Left renal cortex interstitium (tissue), 4 donors: ENCODE measurements around the gene SLC35B4. TPM values are rescaled to one million over a fixed set of nuclear protein-coding genes. Genes with fewer than 3 reads are reported as not detected.
A peak's percentile ranks its signal among the peaks of the same experiment; 100 is the strongest.

Experiments used
- DNase-seq, 4 donors: peaks; one replicate each; pipeline ENCODE4 v3.0.0-alpha.2; 2013; ENCODE audit warnings: low read depth in 4 of 4, low spot score in 2 of 4, missing footprints in 1 of 4
- polyA plus RNA-seq, 4 donors: library from polyadenylated mRNA; unstranded; fragments of 120-200 nt; gene quantifications; one replicate each; pipeline ENCODE4 v1.2.1, GENCODE V29; 2013; ENCODE audit not compliant: insufficient read length in 4 of 4

The SLC35B4 gene
- 10 to 100 TPM; 20.8 to 32.8 (median 25.3) TPM for polyA plus RNA-seq

GRCh38 chr7:134316539-134317344 is at the start of gene SLC35B4:
Gene SLC35B4 (minus strand): TSS chr7:134316930. CDS start chr7:134316751, 179 bp downstream.
- DNase-seq, result peak; percentile 82 to 96 (median 90)

- no peak for DNase-seq
Measured at GRCh38 chr7:134366481-134366880, 49.8 kb upstream of the SLC35B4 start.

GRCh38 chr7:134365341-134366054 is 48.8 kb upstream of the SLC35B4 start:
- DNase-seq, result no peak

- no peak for DNase-seq
Measured at GRCh38 chr7:134364619-134365037, 47.9 kb upstream of the SLC35B4 start.

GRCh38 chr7:134362587-134363483 is 46.1 kb upstream of the SLC35B4 start:
- DNase-seq, result no peak

GRCh38 chr7:134359787-134360432 is 43.2 kb upstream of the SLC35B4 start:
- DNase-seq, result no peak

GRCh38 chr7:134357486-134357885 is 40.8 kb upstream of the SLC35B4 start:
- DNase-seq, result no peak

- DNase-seq, result no peak
Measured at GRCh38 chr7:134356421-134356936, 39.7 kb upstream of the SLC35B4 start.

- no peak for DNase-seq
Measured at GRCh38 chr7:134355927-134356326, 39.2 kb upstream of the SLC35B4 start.

GRCh38 chr7:134355004-134355525 is 38.3 kb upstream of the SLC35B4 start:
- DNase-seq, result no peak

- no peak for DNase-seq
Measured at GRCh38 chr7:134353411-134353810, 36.7 kb upstream of the SLC35B4 start.

- no peak for DNase-seq
Measured at GRCh38 chr7:134351424-134351823, 34.7 kb upstream of the SLC35B4 start.

GRCh38 chr7:134350709-134351108 is 34.0 kb upstream of the SLC35B4 start:
- no peak for DNase-seq

GRCh38 chr7:134347567-134347966 is 30.8 kb upstream of the SLC35B4 start:
- no peak for DNase-seq

GRCh38 chr7:134343796-134344195 is 27.1 kb upstream of the SLC35B4 start:
- no peak for DNase-seq

- DNase-seq, result no peak
Measured at GRCh38 chr7:134343136-134343535, 26.4 kb upstream of the SLC35B4 start.

GRCh38 chr7:134339475-134339874 is 22.7 kb upstream of the SLC35B4 start:
- DNase-seq, result no peak

- no peak for DNase-seq
Measured at GRCh38 chr7:134337980-134338379, 21.2 kb upstream of the SLC35B4 start.

- no peak for DNase-seq
Measured at GRCh38 chr7:134334408-134334807, 17.7 kb upstream of the SLC35B4 start.

- DNase-seq, result no peak
Measured at GRCh38 chr7:134333943-134334342, 17.2 kb upstream of the SLC35B4 start.
